Measurements from ENCODE around the gene B3GAT3.
"Not testable (repeated sequence)": the region's sequence is repeated elsewhere in the genome, so short reads cannot be mapped to it uniquely, and the experiment has no call there.

B3GAT3 gene

DNA sequence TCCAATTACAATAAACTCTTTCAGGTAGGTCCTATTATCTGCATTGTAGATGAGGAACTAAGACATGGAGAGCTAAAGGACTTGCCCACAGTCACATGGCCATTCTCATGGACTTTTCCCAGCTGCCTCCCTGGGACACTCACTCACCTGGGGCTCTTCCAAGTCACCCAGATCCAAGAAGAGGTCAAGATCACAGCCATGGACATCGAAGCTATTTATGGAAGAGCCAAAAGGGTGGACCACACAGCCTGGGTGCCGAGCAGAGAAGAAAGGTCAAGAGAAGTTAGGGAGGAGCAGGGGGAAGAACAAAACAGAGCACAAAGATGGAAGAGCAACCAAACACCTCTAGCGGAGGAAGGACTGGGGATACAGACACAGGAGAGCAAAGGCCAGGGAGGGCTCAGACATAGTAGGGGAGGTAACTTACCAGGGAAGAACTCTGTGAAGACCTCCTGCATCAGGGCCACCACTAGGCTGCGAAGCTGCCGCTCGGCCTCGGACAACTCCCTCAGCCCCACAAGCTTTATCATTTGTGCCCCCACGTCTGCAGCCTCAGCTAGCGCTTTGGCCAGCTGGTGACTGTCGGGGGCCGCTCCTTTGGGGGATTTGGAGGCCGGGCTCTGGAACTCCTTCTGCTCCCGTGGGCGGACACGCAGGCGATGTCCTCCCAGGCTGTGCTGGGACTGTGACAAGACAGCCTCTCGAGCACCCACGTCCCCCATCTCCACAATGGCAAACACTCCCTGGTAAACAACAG, 40.6 kb downstream of the B3GAT3 start:
- in situ Hi-C loops (cut with HindIII; ENCODE audit: low sequenced_read_pairs), result loop anchor here (10.0 kb wide), 1 partner anchor 54 kb away; no protein-coding TSS in a partner anchor

DNA sequence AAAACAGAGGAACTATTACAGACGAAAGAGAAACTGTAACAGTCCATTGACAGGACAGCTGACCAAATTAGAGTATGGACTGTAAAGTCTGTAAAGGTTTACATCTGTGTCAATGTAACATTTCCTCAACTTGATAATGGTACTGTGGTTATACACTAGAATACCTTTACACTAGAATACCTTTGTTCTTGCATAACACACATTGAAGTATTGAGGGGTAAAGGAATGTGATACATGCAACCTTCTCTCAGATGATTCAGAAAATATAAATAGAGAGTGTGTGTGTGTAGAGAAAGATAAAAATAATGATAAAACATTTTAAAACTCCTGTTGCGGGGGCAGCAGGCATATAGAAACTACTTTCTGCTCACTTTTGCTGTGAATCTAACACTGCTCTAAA, 42.5 kb downstream of the B3GAT3 start:
- in situ Hi-C loops (cut with HindIII; ENCODE audit: low sequenced_read_pairs), result no loop called here

DNA sequence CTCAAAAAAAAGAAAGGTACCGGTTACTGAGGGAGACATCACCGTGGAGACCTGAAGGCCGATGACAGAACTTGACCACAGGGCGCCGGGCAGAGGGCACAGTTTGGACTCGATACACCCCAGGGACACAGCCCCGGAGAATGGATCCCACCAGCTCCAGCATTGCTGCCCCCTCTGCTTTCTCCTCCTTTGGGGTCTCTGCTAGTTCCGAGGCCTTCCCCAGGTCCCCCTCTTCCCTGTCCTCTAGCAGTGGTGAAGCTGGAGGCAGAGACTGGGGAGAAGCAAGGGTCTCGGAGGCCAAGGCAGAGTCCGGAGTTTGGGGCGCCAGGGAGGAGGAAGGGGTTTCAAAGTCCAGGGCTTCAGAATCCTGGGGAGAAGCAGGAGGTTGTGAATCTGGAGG, 43.2 kb downstream of the B3GAT3 start:
- in situ Hi-C loops (cut with HindIII; ENCODE audit: low sequenced_read_pairs), result no loop called here

DNA sequence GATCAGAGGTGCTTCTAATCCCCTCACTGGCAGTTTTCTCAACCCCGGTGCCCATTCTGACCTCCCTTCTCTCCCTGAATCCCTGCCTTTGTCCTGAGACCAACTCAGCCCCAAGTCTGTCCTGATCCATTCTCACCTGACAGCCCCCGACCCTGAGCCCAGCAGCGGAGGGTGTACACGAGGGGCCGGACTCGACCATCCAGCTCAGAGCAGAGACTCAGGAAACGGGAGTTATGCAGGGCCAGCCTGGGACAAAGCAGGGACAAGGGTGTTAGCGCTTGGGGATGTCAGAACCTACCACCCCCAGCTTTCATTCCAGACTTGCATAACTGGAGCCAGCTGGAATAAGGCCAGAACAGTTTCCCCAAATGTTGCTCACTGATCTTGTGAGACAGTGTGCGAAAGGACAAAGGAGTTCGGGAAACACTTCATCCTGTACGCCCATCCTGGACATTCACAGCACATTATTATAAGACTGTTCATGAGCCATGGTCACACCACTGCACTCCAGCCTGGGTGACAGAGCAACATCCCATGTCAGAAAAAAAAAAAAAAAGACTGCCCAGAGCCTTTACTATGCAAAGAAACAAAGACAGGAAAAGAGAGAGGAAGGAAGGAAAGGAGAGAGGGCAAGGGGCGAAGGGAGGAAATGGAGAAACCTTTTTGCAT, 44.6 kb downstream of the B3GAT3 start:
- in situ Hi-C loops (cut with HindIII; ENCODE audit: low sequenced_read_pairs), result no loop called here

DNA sequence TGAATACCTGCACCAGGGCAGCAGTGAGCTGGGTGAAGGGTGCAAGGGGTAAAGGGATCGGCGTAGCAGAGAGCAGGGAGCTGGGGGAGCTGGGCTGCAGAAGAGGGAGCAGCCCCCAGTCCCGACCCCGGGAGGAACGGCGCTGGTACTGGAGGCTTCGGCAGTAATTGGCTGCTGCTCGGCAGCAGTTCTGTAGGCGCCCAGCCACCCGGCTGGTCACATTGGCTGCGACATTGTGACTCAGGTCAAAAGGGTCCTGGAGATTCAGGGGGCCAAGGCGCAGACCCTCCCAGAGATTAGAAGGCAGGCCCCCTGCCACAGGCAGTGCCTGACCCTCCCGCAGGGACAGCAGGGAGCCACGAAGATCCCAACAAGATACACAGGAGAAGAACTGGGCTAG, 45.9 kb downstream of the B3GAT3 start:
- in situ Hi-C loops (cut with HindIII; ENCODE audit: low sequenced_read_pairs), result no loop called here

DNA sequence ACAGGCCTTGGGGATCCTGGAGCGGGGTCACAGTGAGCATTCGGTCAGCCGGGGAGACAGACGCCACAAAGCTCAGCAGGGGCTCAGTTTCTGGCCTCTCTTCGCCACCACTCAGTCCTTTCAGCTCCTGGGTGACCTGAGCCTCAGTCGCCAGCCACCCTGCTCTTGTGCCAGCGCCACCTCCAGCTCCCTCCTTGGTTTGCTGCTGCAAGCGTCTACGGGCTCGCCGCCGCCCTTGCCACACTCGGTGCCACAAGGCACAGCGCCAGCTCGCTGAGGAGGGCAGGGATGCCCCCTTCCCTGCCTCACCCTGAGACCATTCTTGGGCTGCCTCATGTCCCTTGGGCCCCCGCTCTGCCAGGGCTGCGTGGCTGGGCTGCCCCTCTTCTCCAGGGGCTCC, 46.6 kb downstream of the B3GAT3 start:
- in situ Hi-C loops (cut with HindIII; ENCODE audit: low sequenced_read_pairs), result no loop called here

DNA sequence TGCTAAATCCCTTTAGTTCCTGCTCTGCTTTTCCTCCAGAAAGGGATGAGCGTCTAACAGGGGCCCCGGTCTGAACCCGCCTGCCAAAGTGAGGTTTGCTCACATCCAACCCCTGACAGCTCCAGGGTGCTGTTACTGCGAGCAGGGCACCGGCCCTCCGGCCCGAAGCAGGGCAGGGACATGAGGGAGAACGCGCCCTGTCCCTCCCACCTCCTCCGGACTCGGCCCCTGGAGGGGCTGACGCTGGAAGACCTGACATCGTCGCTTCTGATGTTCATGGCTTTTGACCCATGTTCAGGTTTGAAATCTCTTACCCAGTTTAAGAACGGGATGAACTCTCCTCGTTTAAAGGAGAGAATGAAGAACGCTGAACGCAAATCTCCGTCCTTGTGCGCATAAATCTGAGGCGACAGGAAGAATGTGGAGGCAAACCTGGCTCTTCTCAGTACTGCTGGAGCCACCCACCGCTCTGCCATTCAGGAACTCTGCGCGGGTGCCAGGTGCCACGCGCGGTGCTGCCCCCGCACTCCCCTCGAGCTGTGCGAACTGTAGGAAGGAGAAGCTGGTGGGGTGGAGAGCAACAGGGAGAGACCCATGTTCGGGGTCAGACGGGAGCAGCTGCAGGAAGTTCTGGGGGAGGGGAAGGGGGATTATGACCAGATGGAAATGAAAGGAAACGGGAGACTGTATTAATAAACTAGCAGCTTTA, 47.3 kb downstream of the B3GAT3 start:
- in situ Hi-C loops (cut with HindIII; ENCODE audit: low sequenced_read_pairs), result no loop called here

DNA sequence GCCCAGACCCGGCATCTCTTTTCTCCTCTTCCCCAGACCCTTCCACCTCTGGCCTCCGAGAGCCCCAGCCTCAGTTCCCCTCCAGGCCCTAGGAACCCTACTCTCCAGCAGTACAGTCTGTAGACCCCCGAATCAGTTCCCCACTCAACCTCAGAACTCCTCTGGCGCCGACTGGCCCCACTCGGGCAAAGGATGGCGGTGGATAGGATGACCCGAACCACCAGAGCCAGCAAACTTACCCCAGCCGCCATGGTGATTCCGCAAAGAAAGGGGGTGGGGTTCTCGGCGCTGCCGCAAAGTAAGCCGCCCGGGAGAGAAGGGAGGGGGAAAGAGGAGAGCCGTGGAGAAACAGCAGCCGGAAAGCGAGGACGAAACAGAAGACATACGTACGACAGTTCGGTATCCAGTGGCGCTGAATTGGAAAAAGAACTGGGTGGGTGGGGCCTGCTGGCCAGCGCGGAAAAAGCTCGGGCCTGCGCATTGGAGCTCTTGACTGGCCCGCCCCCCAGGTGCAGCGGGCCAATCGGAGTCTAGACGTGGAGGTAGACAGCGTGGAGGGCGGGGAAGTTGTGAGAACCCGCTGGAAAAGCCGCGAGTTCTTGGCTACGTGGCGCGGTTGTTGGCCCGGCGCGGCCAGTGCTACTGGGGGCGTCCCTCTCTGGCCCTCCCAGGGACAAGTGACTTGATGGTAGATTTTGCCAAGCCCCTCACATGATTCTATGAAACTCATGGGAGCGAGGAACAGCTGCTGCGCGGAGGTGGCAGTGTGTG, 48.0 kb downstream of the B3GAT3 start, which contains the start of gene EEF1G:
Gene EEF1G (minus strand): TSS at position 300 of the 771 bp plus-strand sequence. CDS start 49 bp downstream, at position 251.
- in situ Hi-C loops (cut with HindIII; ENCODE audit: low sequenced_read_pairs), result no loop called here

DNA sequence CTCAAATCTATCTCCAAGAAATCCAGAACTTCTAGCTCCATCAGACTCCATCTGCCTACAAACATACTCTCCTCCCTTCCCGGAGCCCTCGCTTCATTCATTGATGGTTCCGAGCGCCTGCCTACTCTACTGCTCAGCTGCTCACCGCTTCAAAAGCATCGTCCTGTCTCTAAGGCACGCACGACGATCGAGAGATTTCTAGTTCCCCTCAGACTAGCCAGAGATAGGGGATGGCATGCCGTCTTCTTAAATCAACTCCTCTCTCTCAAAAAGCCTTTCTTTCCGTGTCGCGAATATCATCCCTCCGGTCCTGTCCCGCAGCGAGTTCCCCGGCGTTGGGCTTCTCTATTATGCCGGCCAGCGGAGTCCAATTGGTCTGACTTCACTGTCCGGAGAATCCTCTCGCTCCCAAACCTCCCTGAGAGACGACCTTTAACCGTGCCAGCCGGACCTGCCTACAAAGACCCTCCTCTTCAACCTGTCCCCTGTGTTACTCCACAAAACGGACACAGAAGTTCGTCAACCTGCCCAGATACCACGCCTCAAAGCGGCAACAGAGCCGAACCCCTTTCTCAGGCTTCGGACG, 48.7 kb downstream of the B3GAT3 start:
- in situ Hi-C loops (cut with HindIII; ENCODE audit: low sequenced_read_pairs), result no loop called here

DNA sequence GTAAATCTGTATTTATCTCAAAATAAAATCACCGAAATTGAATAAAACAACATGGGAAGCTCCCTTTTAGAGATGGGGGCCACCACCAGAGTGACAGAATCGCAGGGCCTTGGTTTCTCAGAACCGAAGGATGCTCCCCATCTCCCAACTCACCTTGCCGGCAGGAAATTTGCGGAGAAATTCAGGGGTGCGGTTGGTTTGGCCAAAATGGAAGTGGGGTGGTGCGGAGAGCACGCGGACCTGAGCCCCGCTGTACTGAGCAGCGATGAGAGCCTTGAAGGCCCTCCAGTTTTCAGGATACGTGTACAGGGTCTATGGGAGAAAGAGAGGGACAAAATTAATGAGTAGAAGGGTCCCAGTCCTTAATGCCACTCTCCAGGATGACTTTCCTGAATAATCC, 49.4 kb downstream of the B3GAT3 start:
- in situ Hi-C loops (cut with HindIII; ENCODE audit: low sequenced_read_pairs), result no loop called here

DNA sequence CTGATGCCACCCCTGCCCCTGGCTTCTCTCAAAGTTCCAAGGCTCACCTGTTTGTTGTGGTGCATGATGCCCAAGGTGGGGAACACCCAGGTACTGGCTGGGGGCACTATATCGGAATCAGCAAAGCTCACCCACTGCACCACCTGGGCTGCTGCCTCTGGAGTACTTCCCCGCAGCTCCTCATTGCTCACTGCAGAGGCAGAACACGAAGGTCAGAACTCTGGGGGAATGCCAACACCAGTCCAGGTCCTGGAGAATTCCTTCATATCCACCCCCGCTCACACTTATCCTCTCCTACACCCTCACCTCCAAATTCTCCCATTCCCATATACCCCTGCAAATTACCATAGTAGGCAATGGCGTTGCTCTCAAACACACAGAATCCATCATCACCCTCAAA, 50.3 kb downstream of the B3GAT3 start:
- in situ Hi-C loops (cut with HindIII; ENCODE audit: low sequenced_read_pairs), result not testable (repeated sequence)

DNA sequence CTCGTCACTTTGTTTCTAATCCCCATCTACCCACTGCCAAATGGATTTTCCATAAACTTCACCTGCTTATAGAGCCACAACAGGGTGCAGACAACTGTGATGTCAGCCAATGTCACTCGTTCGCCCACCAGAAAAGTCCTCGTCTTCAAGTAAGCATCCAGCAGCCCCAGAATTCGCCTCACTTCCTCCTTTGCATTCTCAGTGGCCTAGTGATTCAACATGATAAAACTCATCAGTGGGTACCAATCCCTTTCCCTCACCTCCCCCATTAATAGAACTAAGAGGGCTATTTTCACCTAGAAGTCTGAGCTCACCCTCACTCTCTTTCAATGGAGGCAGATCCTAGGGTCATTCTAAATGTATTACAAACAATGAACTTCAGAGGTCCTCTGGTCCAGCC, 50.9 kb downstream of the B3GAT3 start:
- in situ Hi-C loops (cut with HindIII; ENCODE audit: low sequenced_read_pairs), result not testable (repeated sequence)

DNA sequence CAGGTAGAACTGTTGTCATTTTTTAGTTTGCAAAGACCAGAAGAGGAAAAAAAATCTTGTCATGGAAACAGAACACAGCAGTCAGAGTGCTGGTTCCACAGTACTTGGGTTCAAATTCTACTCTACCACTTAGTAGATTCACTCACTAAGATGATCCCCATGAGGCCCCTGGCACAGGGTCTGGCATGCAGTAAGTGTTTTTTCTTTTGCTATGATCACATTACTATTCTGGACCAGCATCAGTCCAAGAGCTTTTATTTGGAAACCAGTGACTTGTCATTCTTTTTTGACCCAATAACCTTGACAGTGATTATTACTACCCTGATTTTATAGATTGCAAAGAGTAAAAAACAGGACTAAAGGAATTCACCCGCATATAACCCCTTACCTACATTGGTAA, 52.2 kb downstream of the B3GAT3 start:
- in situ Hi-C loops (cut with HindIII; ENCODE audit: low sequenced_read_pairs), result loop anchor here (10.0 kb wide), 1 partner anchor 125 kb away; no protein-coding TSS in a partner anchor

DNA sequence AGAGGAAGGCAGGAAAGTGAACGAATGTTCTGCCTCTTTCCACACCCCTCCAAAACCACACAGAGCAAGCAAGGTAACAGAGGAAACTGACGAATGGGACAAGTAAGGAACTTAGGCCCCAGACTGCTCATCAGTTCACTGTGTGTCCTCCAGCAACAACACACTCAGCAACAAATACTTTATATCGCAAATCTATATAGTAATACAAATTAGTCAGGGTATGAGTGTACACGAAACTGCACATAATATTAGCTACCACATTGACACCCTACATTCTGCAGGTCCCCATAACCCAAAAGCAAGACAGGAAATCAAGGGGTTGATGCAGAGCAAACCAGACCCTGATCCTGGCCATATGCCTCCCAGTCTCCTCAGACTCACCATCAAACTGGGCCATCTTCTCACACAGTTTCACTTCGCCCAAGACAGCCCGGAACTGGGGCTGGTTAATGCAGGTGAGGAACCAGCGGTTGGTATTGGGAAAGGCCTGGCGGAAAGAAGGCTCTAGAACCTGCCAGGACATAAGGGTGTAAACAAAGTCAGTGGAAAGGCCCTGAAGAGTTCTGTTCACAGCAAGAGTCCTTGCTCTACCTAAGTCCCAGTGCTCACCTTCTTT, 54.7 kb downstream of the B3GAT3 start:
- in situ Hi-C loops (cut with HindIII; ENCODE audit: low sequenced_read_pairs), result loop anchor here (10.0 kb wide), 1 partner anchor 128 kb away; no protein-coding TSS in a partner anchor

DNA sequence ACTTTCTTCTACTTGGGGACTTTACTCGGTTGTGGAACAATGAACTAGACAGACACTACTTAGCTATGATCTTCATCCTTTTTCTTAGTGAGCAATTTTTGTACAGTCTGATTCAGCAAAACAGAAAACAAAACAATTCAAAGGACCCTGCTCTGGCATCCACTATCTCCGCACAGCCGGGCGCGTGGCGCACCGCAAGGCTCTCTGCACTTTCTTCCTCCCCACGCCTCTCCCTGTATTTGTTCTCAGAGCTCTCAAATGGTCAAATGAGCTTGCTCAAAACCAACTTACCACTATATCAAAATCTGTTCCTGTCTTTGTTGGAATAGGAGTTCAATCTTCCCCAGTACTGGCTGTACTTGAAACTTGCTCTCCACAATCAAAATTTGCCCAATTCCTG, 55.5 kb downstream of the B3GAT3 start:
- in situ Hi-C loops (cut with HindIII; ENCODE audit: low sequenced_read_pairs), result loop anchor here (10.0 kb wide), 1 partner anchor 129 kb away; no protein-coding TSS in a partner anchor

Measured in endothelial cell of hepatic sinusoid (primary cell).